ENCODE measurements around the gene ABO.
"Not testable (repeated sequence)": the region's sequence is repeated elsewhere in the genome, so short reads cannot be mapped to it uniquely, and the experiment has no call there.

ABO gene

DNA sequence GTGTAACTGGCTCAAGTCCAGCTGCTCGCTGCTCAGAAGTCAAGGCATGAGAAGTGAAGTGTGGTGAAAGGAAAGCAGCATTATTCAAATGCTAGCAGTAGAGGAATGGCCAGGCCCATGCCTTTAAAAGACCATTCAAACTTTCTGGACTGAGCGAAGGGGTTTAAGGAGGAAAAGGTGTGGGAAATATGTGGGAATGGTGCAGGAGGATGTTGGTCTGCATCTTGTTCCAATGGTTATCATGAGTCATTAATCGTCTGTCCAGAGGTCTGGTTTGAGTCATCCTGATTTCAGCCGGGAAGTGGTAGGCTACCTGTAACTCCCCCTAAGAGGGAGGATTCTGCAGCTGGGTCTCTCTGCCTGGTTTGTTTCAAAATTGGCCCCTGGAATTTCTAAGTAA lies 60.7 kb downstream of the ABO start:
- not testable (repeated sequence) for DNase-seq (ENCODE audit: low read depth, low spot score); H3K4me3 ChIP-seq (ENCODE audit: low read length)

DNA sequence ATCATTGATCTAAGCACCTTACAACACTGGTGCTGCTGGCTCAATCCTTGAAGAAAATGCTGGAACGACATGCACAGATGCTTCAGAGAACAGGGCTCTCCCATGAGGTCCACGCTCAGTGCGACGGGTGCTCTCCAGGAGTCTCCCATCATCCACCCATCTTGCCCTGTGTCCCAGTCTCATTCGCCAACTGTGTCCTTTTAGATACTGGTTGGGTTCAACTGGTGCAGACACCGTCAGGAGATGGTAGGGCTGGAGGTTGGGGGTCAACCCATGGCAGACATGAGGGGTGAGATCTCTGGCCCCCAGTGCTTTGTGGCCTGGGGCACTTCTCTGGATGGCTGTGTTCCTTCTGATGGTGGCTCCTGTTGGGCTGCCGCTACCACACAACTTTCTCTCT lies 64.4 kb downstream of the ABO start:
- H3K4me3 ChIP-seq (ENCODE audit: low read length): no peak overlapping the region
- DNase-seq (ENCODE audit: low read depth, low spot score): no peak

DNA sequence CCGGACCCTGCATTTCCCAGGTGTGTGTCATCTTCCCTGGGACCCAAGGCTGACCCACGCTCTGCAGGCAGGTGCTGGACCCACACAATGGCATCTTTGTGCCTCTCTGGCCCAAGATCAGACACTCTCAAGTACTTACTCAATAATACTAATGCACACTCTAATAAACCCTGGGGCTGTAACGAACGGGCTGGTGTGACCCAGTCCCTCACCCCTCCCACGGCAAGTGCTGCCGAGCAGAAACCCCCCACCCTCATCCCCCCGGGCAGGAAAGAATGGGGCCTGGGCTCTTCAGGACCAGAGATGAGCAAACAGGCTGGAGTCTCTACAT lies 64.8 kb downstream of the ABO start:
- DNase-seq (ENCODE audit: low read depth, low spot score): no peak

DNA sequence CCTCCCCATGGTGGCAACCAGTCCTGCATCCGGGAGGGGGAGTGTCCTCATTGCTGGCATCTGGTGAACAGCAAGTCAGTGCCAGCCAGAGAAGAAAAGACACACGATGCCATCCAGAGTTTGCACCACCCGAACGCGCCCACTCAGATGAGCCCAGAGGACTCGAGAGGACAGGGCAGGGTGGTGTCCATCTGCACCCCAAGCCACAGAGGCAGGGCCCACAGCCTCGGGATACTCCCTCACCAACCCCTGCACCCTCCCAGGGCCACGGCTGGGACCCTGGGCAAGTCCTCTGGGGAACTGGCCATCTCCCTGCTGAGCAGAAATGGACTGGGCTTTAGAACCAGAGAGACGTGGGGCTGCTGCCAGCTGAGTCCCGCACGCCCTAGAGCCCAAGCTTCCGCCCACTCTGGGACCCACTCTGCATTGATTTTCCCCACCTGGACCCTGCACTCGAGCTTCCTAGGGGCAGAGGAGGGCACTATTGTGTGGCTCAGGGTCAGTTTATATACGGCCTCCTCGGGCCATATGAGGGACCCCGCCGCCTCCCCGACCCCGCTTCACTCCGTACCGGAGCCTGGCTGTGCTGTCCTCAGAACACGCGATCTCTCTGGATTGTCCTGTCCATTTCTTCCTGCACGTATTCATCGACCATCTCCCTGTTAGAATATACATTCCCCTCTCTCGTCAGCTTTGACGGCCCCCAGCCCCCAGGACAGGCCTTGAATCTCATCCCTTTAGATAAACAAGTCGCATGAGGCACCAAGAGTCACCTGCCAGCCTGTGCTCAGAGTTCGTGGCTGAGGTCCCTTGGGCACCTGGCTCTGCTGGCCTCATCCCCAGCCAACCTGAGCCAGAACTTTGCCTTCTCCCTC lies 65.4 kb downstream of the ABO start:
- not testable (repeated sequence) for H3K4me3 ChIP-seq (ENCODE audit: low read length); DNase-seq (ENCODE audit: low read depth, low spot score)

More for the DNA sequence above, 64.8 kb downstream of the ABO start:
- no peak overlapping the region for H3K4me3 ChIP-seq (ENCODE audit: low read length)

DNA sequence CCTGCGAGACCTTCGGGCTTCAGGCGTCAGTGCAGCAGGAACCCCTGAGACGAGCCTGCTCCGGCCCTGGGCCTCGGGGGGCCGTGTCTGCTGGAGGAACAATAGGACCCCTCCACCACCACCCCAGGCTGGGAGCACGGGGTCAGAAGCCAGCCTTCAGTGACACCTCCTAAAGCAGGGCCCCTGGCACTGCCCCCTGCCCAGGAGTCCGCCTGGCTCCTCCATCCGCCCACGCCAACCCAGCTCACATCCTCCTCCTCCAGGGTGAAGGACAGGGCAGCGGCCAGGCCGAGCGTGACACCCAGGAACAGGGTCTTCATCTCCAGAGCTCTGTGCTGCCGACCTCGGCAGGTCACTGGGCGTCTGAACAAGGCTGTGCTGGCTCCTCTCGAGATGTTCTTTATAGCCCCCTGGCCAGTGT lies 66.1 kb downstream of the ABO start, which contains the start of gene OBP2B:
TSS of gene OBP2B (minus strand) at position 371 of the 421 bp plus-strand sequence. CDS start at position 320, 51 bp downstream.
- H3K4me3 ChIP-seq (ENCODE audit: low read length); DNase-seq (ENCODE audit: low read depth, low spot score): not testable (repeated sequence)

DNA sequence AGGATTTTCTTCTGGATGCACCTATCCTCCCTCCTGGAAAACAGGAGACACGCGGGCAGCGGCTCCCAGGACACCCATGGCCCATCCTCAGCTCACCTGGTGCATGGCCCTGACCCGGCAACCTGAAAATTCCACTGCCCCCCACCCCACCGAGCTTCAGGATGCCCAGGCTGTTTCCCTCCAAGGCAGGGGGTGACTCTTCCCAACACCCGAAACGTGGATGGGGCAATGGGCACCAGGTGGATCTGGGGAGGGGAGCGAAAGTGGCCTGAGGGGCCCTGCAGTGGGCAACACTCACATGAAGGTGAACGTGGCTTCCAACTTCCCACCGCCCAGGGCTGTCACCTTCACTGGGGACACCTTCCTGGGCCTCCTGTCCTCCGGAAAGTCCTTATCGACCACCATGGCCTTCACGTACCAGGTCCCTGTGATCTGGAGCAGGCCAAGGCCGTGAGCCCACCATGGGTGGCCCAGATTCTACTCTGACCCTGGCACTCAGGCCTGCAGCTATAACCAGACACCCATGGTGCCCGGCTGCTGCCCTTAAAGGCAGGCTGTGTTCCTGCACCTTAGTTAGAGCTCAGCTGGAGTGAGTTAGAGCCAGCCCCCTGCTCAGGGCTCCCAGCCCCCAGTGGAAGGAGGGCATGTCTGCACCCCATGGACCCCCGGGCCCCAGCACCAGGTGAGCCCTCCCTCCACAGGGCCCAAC lies 66.7 kb downstream of the ABO start:
- not testable (repeated sequence) for DNase-seq (ENCODE audit: low read depth, low spot score); H3K4me3 ChIP-seq (ENCODE audit: low read length)

DNA sequence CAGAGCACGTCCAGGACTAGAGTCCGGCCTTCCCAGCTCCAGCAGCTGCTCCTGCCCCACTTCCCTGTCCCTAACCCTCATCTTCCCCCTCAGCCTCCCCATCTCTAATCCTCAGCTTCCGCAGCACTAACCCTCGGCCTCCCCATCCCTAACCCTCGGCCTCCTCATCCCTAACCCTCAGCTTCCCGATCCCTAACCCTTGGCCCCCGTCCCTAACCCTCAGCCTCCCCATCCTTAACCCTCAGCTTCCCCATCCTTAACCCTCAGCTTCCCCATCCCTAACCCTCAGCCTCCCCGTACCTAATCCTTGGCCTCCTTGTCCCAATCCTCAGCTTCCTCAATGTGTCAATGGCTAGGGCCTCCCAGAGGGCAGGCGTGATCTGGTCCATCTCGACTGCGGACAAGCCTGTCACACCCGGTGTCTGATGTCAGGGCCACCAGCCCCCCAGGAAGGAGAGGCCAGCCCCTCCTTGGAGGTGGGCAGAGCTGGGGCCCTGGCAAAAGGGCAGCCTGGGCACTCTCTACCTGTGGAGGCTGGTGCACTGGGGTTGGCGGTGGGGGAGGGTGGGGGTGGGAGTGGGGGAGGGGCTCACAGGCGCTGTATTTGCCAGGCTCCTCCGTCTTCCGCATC lies 67.3 kb downstream of the ABO start:
- H3K4me3 ChIP-seq (ENCODE audit: low read length): no peak overlapping the region
- no peak for DNase-seq (ENCODE audit: low read depth, low spot score)

DNA sequence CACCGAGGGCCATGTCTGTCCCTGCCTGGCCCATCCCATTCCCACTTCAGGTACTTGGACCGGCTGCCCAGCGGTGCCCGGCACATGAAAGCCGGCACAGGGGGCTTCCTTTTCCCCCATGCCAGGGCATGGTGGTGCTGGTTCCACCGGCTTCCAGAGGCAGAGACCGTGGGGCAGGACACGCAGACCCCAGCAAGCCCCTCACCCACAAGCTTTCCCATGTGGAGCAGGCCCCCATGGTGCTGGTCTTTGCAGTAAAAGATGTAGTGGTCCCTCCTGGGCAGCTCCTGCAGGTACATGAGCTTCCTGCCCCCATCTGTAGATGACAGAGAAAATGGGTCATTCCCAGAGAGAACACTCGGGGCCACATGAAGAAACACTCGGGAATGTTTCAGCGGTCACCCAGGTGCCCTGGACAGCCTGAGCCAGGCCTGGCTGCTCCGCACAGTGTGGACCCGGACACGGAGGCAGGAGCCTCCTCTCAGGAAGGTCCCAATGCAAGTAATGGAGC lies 67.9 kb downstream of the ABO start:
- DNase-seq (ENCODE audit: low read depth, low spot score): no peak
- H3K4me3 ChIP-seq (ENCODE audit: low read length): no peak overlapping the region

DNA sequence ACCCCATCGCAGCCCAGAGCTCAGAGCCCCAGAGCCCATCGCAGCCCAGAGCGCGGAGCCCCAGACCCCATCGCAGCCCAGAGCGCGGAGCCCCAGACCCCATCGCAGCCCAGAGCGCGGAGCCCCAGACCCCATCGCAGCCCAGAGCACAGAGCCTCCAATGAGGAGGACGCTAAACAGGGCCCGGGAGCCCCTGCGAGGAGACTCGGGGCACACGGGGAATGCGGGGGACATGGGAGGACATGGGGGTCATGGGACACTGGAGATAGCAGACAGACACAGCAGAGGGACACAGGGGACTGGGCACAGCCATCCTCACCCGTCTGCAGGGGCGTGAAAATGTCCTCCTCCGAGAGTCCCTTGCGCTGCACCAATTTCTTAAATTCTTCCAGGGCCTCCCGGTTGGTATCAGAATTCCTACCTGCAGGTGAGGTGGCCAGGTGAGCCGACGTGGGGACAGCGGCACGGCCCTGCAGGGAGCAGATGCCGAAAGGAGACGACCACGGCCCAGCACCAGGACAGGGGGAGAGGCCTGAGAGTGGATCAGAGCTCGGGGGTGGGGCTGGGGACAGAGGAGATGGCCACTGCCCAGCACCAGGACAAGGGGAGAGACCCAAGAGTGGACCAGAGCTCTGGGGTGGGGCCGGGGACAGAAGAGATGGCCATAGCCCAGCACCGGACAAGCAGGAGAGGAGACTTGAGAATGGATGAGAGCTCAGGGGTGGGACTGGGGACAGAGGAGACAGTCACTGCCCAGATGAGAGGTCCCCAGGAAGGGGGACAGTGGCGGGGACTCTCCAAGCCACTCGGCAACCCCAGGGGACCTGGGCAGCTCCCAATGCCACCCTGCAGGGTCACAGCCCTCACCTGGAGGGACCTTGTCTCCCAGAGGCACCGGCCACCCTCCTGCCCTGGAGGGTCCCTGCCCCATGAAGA lies 68.7 kb downstream of the ABO start:
- DNase-seq (ENCODE audit: low read depth, low spot score): no peak
- H3K4me3 ChIP-seq (ENCODE audit: low read length): no peak overlapping the region

DNA sequence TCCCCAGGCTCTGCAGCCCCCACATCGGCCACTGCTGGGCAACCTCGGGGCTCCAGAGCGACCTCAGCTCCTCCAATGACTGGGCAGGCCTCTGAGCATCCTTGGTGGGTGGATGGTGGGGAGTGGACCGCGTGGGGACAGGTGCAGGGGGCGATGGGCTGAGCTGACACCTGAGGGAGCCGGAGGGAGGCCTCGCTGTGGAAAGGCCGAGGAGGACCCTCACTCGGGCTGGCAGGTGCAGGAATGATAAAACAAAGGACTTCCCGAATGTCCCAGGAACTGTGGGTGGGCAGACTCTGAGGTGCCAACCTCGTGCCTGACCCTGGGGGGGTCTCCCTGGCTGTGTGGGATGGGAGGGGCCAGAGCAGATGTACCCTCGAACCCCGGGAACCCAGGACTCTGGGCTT lies 69.5 kb downstream of the ABO start:
- not testable (repeated sequence) for DNase-seq (ENCODE audit: low read depth, low spot score)

More for the DNA sequence above, 69.5 kb downstream of the ABO start:
- H3K4me3 ChIP-seq (ENCODE audit: low read length): not testable (repeated sequence)

Measured in Jurkat, Clone E6-1 (cell line).